Esophagus muscularis mucosa (tissue), 3 donors: Measurements from ENCODE around the gene HIBADH.

ENCODE experiments used
- EP300 ChIP-seq: sonication (generic); formaldehyde crosslinking; IDR thresholded peaks from one replicate; pipeline ENCODE4 v1.6.1; 2017; ENCODE audit warnings: antibody characterized with exemption
- TF ChIP-seq, protein P1 (sequence below), 3 experiments: fragments of 200-600 bp in 2 of 3; fragments of 450-650 bp in 1 of 3; sonication (generic) in 2 of 3; IDR thresholded peaks; one replicate each; pipeline ENCODE4 v1.5.1; 2017 to 2019; ENCODE audit warnings: antibody characterized with exemption in 3 of 3, mild to moderate bottlenecking in 2 of 3, moderate library complexity in 1 of 3

DNA sequence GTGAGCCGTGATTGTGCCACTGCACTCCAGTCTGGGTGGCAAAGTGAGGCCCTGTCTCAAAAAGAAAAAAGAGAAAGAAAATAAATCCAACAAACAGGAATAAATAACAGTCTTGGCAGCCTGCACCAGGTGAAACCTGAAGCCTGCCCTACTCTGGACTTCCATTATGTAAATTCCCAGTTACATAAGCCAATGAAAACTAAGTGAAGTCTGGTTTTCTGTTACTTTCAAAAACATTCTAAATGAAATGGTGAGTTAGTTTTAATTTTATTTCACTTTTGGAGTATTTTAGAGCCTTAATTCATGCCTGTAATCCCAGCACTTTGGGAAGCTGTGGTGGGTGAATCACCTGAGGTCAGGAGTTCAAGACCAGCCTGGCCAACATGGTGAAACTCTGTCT lies 22.5 kb upstream of the HIBADH start:
- TF ChIP-seq, protein P1, sequence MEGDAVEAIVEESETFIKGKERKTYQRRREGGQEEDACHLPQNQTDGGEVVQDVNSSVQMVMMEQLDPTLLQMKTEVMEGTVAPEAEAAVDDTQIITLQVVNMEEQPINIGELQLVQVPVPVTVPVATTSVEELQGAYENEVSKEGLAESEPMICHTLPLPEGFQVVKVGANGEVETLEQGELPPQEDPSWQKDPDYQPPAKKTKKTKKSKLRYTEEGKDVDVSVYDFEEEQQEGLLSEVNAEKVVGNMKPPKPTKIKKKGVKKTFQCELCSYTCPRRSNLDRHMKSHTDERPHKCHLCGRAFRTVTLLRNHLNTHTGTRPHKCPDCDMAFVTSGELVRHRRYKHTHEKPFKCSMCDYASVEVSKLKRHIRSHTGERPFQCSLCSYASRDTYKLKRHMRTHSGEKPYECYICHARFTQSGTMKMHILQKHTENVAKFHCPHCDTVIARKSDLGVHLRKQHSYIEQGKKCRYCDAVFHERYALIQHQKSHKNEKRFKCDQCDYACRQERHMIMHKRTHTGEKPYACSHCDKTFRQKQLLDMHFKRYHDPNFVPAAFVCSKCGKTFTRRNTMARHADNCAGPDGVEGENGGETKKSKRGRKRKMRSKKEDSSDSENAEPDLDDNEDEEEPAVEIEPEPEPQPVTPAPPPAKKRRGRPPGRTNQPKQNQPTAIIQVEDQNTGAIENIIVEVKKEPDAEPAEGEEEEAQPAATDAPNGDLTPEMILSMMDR (IDR thresholded peaks at IDR 0.05): no peak
- TF ChIP-seq EP300: no peak
